ENCODE measurements around the gene PPIA.
"Not testable (repeated sequence)": the region's sequence is repeated elsewhere in the genome, so short reads cannot be mapped to it uniquely, and the experiment has no call there.

Gene PPIA

DNA sequence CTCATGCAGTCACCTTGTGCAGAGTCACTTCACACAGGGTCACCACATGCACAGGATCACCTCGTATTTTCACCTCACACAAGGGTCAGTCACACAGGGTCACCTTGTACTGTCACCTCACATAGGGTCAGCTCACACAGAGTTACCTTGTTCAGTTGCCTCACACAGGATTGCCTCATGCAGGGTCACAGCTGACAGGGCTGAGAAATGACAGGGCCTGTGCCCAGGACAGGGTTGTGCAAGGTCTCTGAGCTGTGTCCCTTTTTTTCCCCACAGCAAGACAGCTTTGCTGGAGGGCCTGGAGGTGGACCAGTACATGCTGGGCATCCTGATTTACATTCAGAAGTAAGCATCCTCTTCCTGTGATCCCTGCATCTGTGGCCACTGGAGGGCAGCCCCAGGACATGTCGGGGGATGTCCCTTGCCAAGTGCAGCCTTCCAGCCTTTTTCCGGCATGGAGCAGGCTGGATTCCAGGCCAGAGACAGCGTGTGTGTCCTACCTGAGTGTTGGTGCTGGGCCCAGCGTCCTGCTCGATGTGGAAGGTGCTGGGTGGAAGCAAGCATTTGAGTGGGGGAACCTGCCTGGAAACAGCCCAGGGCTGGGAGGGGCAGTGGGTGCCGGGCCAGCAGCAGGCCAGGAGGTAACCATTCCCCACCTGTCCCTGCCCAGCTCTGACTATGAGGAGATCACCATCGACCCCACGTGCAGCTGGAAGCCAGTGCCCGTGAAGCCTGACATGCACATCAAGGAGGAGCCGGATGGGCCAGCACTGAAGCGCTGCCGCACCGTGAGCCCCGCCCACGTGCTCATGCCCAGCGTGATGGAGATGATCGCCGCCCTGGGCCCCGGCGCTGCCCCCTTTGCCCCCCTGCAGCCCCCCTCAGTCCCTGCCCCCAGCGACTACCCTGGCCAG lies 31.6 kb upstream of the PPIA start:
- no peak for DNase-seq

DNA sequence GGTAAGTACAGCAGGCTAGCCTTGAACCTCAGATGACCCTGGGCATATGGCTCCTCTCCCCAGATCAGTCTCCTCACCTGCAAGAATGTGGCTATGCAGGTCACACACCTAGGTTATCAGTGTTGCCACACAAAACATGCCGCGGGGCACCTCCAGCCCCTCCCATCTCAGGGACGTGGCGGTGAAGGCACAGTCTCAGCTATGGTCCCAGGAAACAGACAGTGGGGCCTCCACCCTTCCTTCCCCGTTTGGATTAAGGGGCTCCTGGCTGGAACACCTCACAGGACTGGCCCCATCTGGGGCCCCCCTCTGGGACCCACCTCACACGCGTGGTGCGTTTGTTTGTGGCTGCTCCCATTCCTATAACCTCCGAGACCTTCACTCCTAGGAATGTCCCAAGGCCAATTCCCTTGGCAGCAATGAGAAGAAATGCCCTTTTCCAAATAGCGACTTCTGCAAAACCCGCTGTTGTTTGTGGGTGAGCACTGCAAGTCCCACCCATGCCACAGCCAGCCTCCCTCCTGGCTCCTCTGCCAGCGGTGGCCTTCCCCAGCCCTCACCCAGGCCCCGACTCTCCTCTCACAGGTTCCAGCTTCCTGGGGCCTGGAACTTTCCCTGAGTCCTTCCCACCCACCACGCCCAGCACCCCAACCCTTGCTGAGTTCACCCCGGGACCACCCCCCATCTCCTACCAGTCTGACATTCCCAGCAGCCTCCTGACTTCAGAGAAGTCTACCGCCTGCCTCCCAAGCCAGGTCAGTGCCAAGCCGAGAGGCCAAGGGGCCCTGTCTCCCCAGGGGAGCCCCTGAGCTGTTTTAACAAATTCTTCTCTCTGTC lies 30.7 kb upstream of the PPIA start:
- no peak for DNase-seq

DNA sequence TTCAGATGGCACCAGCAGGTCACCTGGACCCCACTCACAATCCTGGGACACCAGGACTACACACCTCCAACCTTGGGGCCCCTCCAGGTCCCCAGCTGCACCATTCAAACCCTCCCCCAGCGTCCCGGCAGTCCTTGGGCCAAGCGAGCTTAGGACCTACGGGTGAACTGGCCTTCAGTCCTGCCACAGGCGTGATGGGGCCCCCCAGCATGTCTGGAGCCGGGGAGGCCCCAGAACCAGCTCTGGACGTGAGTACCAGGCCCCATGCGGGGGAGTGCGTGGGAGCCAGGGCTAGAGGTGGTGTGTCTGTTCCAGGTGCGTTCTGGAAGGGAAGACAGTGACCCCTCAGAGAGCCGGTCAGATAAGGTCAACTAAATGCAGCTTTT lies 30.1 kb upstream of the PPIA start:
- no peak for DNase-seq

DNA sequence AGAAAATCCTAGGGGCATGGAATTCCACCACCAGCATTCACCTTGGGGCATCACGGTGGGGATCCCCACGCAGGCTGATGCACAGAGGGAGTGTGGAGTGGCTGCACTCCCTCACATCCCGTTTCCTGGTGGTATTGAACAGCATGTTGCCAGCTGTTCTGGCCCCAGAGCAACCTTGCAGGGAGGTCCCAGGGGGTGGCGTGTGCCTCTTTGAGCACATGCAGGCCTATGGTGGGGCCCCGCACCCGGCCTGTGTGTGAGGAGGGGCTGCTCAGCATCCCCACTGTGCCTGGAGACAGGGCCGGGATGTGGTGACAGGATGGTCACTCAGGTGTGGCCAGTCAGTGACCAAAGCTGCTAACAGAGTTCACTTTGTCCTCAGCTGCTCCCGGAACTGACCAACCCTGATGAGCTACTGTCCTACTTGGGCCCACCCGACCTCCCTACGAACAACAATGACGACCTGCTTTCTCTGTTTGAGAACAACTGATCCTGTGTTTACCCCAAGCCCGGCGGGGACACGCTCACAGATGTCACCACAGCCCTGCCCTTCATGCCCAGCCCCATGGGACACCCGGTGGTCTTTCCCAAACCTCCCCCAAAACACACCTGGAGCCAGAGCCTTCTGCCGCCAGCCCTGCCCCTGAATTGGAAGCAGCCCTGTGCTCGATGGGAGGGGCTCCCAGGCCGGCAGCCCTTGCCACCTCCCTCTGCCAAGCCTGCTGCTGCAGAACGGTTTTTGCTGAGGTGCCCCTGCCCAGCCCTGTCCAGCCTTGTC lies 29.2 kb upstream of the PPIA start:
- DNase-seq, result no peak

DNA sequence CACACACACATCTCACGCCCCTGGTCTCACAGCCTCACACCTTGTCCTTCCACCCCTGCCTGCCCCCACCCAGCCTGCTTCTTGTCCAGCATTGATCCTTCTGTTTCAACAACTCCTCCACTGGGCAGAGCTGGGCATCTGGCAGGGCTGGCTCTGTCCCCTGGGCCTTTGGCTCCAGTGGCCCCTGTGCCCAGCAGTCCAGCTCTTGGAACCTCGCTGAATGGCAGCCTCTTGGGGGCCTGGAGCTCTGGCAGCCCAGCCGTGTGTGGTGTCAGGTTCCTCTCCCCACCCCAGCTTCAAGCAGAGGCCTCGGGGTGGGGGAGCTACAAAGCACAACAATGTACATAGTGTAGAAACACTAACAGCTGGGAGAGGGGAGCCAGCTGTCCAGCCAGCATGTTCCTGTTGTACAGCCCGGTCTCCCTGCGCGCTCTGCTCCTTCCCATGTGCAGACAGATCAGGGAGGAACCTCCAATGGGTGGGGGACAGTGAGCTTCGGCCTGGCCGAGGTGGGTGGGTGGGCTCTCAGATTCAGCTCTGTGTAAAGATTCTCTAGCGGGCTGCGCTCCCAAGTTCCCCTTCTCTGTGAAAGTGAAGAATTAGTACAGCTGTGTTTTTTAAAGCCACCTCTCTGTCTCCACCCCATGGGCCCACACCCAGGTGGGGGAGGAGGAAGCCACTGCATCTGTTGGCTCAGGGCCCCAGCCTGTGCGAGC lies 28.4 kb upstream of the PPIA start:
- peak in 1 of 4 experiments; percentile 18 for DNase-seq

DNA sequence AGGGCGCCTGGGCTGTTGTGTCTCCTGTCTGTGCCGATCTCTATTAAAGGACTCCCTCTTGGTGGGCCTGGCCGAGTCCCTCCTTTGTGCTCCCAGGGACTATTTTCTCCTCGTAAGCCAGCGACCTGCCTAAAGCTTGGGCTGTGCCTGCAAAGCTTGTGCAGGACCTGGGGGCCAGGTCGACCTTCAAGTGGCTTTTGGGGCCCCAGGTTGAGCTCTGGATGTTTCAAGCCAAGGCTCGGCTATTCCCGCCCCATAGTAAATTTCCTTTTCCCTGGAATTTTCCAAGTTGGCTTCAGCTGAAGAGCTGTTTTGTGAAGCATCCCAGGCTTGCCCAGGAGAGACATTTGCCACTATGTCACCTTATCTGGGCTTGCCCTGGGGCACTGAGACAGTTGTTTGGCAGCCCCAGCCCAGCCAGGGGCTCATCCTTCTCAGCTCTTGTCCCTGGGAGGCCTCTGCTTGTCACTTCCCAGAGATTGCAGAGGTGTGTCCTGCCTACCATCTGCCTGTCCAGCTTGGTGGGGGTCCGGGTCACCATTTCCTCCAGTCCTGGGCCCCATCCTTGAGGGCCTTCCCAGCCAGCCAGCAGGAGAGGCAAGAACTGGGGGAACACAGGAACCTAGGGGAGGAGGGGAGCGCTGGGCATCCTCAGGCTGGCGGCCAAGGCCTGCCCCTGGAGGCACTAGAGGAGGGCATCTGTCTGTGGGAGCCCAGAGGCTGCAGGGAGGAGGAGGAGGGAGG lies 27.7 kb upstream of the PPIA start:
- no peak for DNase-seq

DNA sequence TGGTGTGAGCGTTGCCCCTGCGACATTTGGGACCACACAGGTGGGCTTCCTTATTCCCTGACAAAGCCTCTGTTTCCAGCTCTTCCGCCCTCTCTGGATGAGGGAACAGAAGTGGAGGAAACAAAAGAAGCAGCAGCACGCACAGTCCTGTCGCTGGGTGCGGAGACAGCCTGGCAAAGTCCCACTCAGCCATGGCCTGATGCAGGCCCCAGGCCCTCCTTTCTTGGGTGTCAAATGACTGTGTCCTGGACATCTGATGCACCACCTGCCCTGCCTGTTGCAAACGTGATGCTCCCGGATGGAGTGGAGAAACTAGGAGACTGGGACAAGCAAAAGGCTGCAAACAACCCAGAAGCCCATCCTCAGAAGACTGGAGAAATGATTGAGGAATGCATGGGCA lies 27.1 kb upstream of the PPIA start:
- DNase-seq, result no peak

DNA sequence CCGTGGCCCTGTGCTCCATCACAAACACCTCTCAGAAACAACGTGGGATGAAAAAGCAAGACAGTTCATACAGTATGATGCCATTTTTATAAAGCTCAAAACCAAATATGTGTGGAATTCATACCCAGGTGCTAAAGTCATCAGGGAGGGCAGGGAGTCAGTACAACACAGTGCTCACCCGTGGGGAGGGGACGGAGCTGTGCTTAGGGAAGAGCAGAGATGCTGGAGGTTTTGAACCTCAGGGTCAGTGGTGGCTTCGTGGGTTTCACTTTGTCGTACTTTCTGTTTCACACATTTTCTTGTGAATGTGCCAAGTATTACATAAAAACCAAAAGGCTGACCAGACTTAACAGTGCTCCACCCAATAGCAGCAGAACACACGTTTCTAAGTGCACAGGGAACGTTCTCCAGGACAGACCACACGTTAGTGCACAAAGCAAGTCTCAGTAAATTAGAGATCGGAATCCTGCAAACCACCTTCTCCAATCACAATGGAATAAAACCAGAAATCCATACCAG lies 26.6 kb upstream of the PPIA start:
- no peak for DNase-seq

DNA sequence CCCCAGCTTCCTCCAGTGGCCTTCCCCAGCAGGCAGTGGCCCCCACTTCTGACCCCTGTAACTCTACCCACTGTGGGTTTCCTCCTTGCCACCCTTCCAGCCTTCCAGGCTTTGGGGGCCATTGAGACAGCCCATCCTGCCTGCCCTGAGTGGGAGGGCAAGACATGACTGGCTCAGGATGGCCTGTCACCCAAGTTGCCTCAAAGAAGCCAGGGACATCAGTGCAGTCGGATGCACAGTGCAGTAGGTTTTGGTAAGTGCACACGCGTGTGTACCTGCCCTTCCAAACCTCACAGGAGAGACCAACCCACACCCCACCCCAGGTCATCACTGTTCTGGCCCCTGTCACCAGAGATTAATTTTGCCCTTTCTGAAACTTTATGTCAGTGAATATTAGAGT lies 25.1 kb upstream of the PPIA start:
- no peak for DNase-seq

DNA sequence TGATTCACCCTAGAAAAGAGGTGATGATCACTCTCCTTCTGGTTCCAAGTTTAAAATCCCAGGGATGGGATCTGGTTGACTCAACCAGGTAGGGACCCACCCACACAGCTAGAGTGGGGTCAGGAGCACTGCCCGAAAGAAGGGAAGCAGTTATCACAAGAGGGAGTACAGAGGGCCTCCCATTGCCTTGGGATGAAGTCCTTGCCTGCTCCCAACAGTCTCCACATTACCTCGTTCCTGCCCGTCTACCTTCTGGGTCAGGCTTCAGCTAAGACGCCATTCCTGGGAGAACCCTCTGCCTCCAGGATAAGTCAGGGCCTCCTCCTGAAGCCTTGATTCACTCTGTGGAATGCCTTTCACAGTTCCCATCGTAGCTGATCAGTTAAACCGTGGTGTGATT lies 24.0 kb upstream of the PPIA start:
- DNase-seq, result no peak

DNA sequence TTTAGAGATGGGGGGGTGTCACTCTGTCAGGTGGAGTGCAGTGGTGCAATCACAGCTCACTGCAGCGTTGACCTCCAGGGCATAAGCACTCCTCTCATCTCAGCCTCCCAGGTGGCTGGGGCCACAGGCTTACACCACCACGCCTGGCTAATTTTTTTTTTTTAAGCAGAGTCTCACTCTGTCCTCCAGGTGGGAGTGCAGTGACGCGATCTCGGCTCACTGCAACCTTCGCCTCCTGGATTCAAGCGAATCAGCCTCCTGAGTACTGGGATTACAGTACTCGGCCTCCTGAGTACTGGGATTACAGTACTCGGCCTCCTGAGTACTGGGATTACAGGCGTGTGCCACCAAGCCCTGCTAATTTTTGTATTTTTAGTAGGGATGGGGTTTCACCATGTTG lies 23.6 kb upstream of the PPIA start:
- DNase-seq, result no peak

DNA sequence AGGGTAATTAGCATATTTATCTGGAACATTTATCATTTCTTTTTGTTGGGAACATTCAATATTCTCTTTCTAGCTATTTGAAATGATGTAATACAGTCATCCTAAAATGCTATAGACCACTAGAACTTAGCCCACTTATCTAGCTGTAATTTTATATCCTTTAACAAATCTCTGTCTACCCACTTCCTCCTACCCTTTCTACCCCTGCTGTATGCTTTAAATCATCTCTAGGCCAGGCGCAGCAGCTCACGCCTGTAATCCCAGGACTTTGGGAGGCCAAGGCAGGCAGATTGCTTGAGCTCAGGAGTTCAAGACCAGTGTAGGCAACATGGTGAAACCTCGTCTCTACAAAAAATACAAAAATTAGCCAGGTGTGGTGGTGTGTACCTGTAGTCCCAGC lies 22.0 kb upstream of the PPIA start:
- DNase-seq, result not testable (repeated sequence)

DNA sequence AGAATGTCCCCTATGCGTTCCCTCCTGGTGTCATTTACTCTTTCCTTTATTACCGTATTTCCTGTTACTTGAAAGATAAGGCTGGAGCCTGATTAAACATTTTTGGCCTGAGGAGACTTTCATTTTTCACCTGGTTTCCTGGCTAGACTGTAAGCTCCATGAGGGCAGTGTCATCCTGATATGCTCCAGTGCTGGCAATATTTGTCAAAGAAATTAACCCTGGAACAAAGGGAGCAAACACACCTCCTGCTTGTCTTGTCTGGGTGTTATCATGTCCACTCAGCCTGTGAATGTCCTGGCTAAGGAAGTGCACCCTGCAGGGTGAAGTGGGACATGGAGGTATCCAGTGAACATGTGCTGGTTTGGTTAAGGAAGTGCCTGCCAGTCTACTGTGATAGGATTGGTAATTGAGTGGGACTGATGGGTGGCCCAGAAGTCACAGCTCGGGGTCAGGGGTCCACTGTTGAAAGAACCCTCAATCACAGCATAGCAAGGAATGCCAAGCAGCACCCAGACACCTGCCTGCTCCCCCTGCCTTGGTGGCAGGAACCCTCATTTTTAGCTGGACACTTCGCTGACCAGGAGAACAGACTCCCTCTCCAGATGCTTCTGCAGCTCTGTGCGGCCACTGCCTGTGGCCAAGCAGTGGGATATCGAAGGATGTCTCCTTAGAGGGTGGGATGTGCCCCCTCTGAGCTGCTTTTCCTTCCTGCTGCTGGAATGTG lies 20.9 kb upstream of the PPIA start:
- no peak for DNase-seq

DNA sequence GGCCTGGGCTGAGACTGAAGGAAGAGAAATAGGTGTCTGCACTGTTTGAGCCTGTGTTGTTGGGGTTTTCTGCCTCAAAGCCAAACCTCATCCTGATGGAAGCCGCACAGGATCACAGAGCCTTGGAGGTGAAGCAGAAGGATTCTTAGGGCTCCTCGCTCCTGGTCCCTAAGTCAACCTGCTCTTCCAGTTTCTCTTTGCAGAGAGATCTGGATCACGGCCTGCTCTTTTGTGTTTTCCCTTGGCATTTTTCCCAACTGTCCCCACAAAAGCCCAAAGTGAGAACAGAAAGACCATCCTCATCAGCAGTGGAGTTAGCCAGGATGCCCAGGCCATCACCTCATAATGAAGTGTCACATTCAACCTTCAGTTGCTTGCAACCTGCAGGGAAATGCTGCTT lies 20.3 kb upstream of the PPIA start:
- DNase-seq, result no peak

DNA sequence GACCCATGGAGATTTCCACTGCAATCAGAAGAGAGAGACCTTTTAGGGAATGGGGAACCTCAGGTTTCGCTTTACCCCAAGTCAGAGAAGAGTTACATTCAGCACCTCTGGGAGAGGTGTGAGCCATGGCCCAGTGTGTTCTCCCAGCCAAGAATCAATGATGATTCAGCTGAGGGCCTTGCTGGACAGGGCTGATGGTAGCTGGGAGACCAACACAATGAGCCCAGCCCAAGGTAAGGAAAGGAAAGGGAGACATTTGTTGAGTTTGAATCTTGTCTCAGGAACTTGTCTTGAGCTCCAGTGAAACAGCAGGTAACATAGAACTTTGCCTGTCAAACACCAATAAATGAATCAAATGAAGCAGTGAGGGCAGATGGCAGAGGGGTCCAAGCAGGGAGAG lies 14.0 kb upstream of the PPIA start:
- no peak for DNase-seq

DNA sequence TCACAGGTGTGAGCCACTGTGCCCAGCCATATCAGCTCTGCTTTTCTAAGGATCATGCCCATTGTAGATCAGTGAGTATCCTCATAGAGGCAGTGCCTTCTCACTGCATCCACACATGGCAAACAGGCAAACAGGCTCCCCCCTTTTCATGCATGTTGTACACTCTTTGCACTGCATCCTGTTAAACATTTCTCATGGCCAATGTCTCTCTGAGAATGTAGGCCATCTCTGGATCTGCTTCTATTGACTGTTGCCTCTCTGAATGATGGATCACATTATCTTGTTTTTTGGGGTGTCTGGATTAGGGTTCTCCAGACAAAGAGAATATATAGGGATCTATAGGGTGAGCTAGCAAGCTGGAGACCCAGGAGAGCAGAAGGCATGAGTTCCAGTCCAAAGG lies 13.1 kb upstream of the PPIA start:
- DNase-seq, result no peak

DNA sequence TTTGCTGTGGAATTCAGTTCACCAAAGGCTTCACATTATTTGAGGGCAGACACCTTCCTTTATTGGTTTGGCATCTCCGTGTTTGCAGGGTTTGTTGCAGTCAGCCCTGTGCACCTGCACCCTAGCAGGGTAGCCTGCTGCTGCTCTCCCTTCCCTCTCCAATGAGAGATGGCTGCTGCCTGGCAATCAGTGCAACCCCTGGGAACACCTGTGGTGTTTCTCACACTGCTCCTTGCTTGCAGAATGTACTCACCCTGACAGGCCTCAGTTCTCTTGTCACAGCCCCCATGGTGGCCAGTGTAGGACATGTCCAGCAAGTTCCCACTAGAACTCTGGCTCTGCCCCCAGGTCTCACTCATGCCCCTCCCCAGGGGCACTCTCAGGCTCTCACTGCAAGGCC lies 12.1 kb upstream of the PPIA start:
- no peak for DNase-seq

DNA sequence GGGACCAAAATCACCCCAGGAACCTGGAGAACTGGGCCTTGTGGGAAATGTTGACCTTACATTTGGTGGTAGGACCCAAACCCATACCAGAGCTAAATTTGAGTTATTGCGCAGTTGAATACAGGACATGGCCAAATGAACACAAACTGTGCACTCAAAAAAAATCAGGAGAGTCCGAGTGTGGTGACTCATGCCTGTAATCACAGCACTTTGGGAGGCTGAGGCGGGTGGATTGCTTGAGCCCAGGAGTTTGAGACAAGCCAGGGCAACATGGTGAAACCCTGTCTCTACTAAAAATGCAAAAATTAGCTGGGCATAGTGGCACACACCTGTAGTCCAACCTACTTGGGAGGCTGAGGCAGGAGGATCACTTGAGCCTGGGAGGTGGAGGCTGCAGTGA lies 11.3 kb upstream of the PPIA start:
- not testable (repeated sequence) for DNase-seq

DNA sequence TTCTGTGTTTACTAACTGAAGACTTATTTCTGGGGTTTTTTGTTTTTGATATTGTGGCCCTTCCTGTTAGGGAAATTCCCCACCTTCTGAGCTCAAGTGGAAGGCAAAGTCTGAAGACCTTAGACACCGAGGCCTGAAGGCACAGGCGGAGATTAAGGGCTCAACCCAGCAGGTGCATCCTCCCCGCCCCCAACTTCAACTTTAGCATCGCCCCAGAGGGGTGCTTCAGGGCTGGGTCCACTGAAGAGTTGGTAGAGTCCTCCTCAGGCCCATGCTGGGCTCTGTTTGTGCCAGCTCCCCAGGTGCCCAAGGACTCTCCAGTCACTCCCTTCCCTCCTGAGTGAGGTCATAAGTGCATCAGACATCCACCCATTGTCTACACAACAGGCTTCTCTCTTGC lies 9.4 kb upstream of the PPIA start:
- DNase-seq, result no peak

DNA sequence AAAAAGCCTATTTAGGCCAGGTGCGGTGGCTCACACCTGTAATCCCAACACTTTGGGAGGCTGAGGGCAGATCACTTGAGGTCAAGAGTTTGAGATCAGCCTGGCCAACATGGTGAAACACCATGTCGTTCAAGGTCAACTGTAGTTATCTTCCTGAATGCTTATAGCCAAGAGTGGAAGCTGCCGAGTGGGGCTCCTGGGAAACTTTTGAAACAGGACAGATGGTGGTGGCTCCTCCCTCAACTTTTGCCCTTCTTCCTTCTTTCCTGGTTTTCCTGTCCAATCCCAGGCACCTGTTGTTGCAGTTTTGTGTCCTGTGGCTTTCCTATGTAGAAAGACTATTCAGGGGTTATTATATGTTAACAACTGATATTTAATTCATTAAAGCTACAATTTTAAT lies 8.7 kb upstream of the PPIA start:
- no peak for DNase-seq

DNA sequence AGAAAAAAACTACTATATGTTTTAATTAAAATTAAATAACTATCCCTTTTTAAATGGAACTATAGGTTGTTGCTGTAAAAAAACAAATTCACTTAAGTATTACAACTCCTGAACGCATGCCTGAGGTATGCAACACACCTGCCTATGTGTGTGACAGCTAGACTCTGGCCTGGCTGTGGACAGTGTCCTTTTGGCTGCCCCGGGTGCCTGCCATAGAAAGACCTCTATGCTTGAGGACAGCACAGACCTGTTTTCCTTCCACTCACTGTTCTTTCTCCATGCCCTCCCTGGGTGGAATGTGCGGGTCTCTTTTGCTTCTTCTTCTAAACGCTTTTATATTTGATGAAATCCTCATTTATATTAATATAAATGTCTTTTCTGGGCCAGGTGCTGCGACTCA lies 6.5 kb upstream of the PPIA start:
- DNase-seq, result no peak
